HG03103 (cell line): ENCODE measurements around the gene FAM174B.

ENCODE experiments used
- ATAC-seq: cut with Tn5 transposase; IDR thresholded peaks from one replicate; pipeline ENCODE4 v1.9.1; 2021; ENCODE audit warnings: low read depth; ENCODE audit not compliant: unreplicated experiment

The FAM174B gene

GRCh38 chr15:92574566-92574965 lies 81.0 kb downstream of the FAM174B start:
- ATAC-seq, result no peak

GRCh38 chr15:92574161-92574560 lies 81.4 kb downstream of the FAM174B start:
- no peak for ATAC-seq

- no peak for ATAC-seq
Observed at GRCh38 chr15:92571824-92572223, 83.8 kb downstream of the FAM174B start.

GRCh38 chr15:92570391-92570790 lies 85.2 kb downstream of the FAM174B start:
- no peak for ATAC-seq

GRCh38 chr15:92569778-92570177 lies 85.8 kb downstream of the FAM174B start:
- ATAC-seq, result no peak
